H9 (cell line): ENCODE data around the gene GTF3C6. TPM values are rescaled to one million over a fixed set of nuclear protein-coding genes. Genes with fewer than 3 reads are reported as not detected.

ENCODE experiments used
- DNase-seq: peaks from one replicate; pipeline ENCODE4 v3.0.0-alpha.2; 2017
- H2AFZ ChIP-seq: one replicate; pipeline ENCODE4 v1.6.1; 2013; ENCODE audit warnings: mild to moderate bottlenecking, low read length, control low read depth, moderate library complexity
- H2AK5ac ChIP-seq: 2 replicates; pipeline ENCODE4 v1.6.1; 2013; ENCODE audit warnings: low read length, control low read depth, mixed read lengths; ENCODE audit not compliant: insufficient read length
- H2BK120ac ChIP-seq: one replicate; pipeline ENCODE4 v1.6.1; 2013; ENCODE audit warnings: low read depth, mild to moderate bottlenecking, low read length, control low read depth, inconsistent platforms; ENCODE audit not compliant: poor library complexity, severe bottlenecking
- H2BK12ac ChIP-seq: 2 replicates; pipeline ENCODE4 v1.6.1; 2013; ENCODE audit warnings: low read length, control low read depth, mixed read lengths, low read depth; ENCODE audit not compliant: insufficient read length
- H2BK15ac ChIP-seq: 2 replicates; pipeline ENCODE4 v1.6.1; 2013; ENCODE audit warnings: low read depth, low read length, control low read depth
- H2BK20ac ChIP-seq: one replicate; pipeline ENCODE4 v1.6.1; 2013; ENCODE audit warnings: low read depth, mild to moderate bottlenecking, low read length, control low read depth, inconsistent platforms; ENCODE audit not compliant: poor library complexity, severe bottlenecking
- H2BK5ac ChIP-seq: 2 replicates; pipeline ENCODE4 v1.6.1; 2013; ENCODE audit warnings: low read length, control low read depth, mixed read lengths; ENCODE audit not compliant: insufficient read length
- H3K14ac ChIP-seq: 2 replicates; pipeline ENCODE4 v1.6.1; 2013; ENCODE audit warnings: low read length, control low read depth; ENCODE audit not compliant: insufficient read depth
- H3K18ac ChIP-seq: 2 replicates; pipeline ENCODE4 v1.6.1; 2013; ENCODE audit warnings: low read depth, mild to moderate bottlenecking, mixed read lengths, low read length, control low read depth; ENCODE audit not compliant: insufficient read length
- H3K23ac ChIP-seq: 2 replicates; pipeline ENCODE4 v1.6.1; 2013; ENCODE audit warnings: low read length, control low read depth, mixed read lengths, low read depth; ENCODE audit not compliant: insufficient read length
- H3K23me2 ChIP-seq: 2 replicates; pipeline ENCODE4 v1.6.1; 2013; ENCODE audit warnings: low read depth, mild to moderate bottlenecking, mixed read lengths, low read length, control low read depth; ENCODE audit not compliant: insufficient read length, poor library complexity, severe bottlenecking
- H3K27ac ChIP-seq: 2 replicates; pipeline ENCODE4 v1.5.1; 2013; ENCODE audit warnings: low read length, control low read depth, mixed read lengths, low read depth; ENCODE audit not compliant: insufficient read length
- H3K27me3 ChIP-seq: 2 replicates; pipeline ENCODE4 v1.6.1; 2013; ENCODE audit warnings: low read length, control low read depth, inconsistent platforms; ENCODE audit not compliant: insufficient read depth
- H3K4ac ChIP-seq: 2 replicates; pipeline ENCODE4 v1.6.1; 2013; ENCODE audit warnings: low read depth, mild to moderate bottlenecking, control low read depth, inconsistent platforms, low read length, moderate library complexity
- H3K4me1 ChIP-seq: 2 replicates; pipeline ENCODE4 v1.6.1; 2013; ENCODE audit warnings: low read length, control low read depth, inconsistent platforms; ENCODE audit not compliant: insufficient read depth
- H3K4me2 ChIP-seq: 2 replicates; pipeline ENCODE4 v1.6.1; 2013; ENCODE audit warnings: low read length, control low read depth, mixed read lengths; ENCODE audit not compliant: insufficient read length, insufficient read depth
- H3K56ac ChIP-seq: 2 replicates; pipeline ENCODE4 v1.6.1; 2013; ENCODE audit warnings: low read depth, mild to moderate bottlenecking, mixed read lengths, low read length, control low read depth; ENCODE audit not compliant: insufficient read length
- H3K79me1 ChIP-seq: 2 replicates; pipeline ENCODE4 v1.6.1; 2013; ENCODE audit warnings: low read depth, mild to moderate bottlenecking, moderate library complexity, low read length, control low read depth, inconsistent platforms; ENCODE audit not compliant: insufficient read depth, poor library complexity, severe bottlenecking
- H3K79me2 ChIP-seq: 2 replicates; pipeline ENCODE4 v1.6.1; 2013; ENCODE audit warnings: low read length, control low read depth, inconsistent platforms; ENCODE audit not compliant: insufficient read depth
- H3K9ac ChIP-seq: 2 replicates; pipeline ENCODE4 v1.6.1; 2013; ENCODE audit warnings: low read length, control low read depth, mixed read lengths; ENCODE audit not compliant: insufficient read length; ENCODE audit errors: extremely low read depth
- H3K9me3 ChIP-seq: one replicate; pipeline ENCODE4 v1.6.1; 2013; ENCODE audit warnings: low read depth, low read length, inconsistent platforms; ENCODE audit not compliant: control insufficient read depth
- H3T11ph ChIP-seq: one replicate; pipeline ENCODE4 v1.6.1; 2013; ENCODE audit warnings: mild to moderate bottlenecking, low read length, control low read depth, inconsistent platforms
- H4K20me1 ChIP-seq: one replicate; pipeline ENCODE4 v1.6.1; 2013; ENCODE audit not compliant: control insufficient read depth, insufficient read length, insufficient read depth
- H4K5ac ChIP-seq: 2 replicates; pipeline ENCODE4 v1.6.1; 2013; ENCODE audit warnings: low read depth, mild to moderate bottlenecking, mixed read lengths, low read length, control low read depth; ENCODE audit not compliant: insufficient read length
- H4K8ac ChIP-seq: replicated peaks from 2 replicates; pipeline ENCODE4 v1.6.1; 2013; ENCODE audit warnings: low read length, control low read depth, mixed read lengths, low read depth; ENCODE audit not compliant: insufficient read length
- H4K91ac ChIP-seq: 2 replicates; pipeline ENCODE4 v1.6.1; 2013; ENCODE audit warnings: low read depth, mild to moderate bottlenecking, moderate library complexity, mixed read lengths, low read length, control low read depth; ENCODE audit not compliant: insufficient read length
- H3K27ac Mint-ChIP-seq, 3 experiments: 2 replicates in 2 of 3; 3 replicates in 1 of 3; pipeline ENCODE4 v1.8.0; 2020 to 2021; ENCODE audit warnings: mixed read lengths in 3 of 3, mild to moderate bottlenecking in 1 of 3, moderate library complexity in 1 of 3
- H3K27me3 Mint-ChIP-seq: 2 replicates; pipeline ENCODE4 v1.8.0; 2021; ENCODE audit warnings: low read depth, mild to moderate bottlenecking, moderate library complexity, mixed read lengths
- H3K36me3 Mint-ChIP-seq, 3 experiments: 2 replicates in 2 of 3; 3 replicates in 1 of 3; pipeline ENCODE4 v1.8.0; 2020 to 2021; ENCODE audit warnings: low read depth in 3 of 3, mixed read lengths in 3 of 3; ENCODE audit not compliant: insufficient read depth in 1 of 3
- H3K4me1 Mint-ChIP-seq, 2 experiments: 2 replicates each; pipeline ENCODE4 v1.8.0; 2020; ENCODE audit warnings: mixed read lengths in 2 of 2
- H3K4me3 Mint-ChIP-seq, 2 experiments: 2 replicates in 1 of 2; 3 replicates in 1 of 2; pipeline ENCODE4 v1.8.0; 2020 to 2021; ENCODE audit warnings: mild to moderate bottlenecking in 2 of 2, mixed read lengths in 2 of 2, moderate library complexity in 1 of 2
- H3K9me3 Mint-ChIP-seq, 2 experiments: 2 replicates in 1 of 2; 3 replicates in 1 of 2; pipeline ENCODE4 v1.8.0; 2020; ENCODE audit warnings: mild to moderate bottlenecking in 2 of 2, mixed read lengths in 2 of 2, moderate library complexity in 1 of 2
- total RNA-seq: library from RNA; stranded (reverse); gene quantifications from 2 replicates; pipeline ENCODE4 v1.2.1, GENCODE V29; 2021
- TF ChIP-seq, protein P1 (sequence below): fragments of 200-600 bp; sonication (generic); conservative IDR thresholded peaks from 3 replicates; pipeline ENCODE4 v1.8.0; 2021; ENCODE audit warnings: antibody characterized with exemption, mild to moderate bottlenecking

The GTF3C6 gene
- total RNA-seq, 1 experiment from 2014 or later, result 106 TPM

DNA sequence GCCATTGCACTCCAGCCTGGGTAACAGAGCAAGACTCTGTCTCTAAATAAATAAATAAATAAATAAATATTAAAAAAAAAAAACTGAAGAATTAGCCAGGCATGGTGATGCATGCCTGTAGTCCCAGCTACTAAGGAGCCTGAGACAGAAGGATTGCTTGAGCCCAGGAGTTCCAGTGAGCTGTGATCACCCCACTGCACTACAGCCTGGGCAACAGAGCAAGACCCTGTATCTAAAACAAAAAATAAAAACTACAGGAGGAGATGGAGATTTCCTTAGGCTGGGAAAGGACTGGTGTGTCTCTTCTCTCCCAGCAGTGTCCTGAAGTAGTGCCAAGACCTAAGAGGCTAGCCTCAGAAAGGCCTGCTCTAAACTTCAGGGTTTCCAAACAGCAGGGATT, 8.1 kb upstream of the GTF3C6 start:
- no peak overlapping the region for H2BK15ac ChIP-seq
- no peak overlapping the region for H3K23ac ChIP-seq
- H4K8ac ChIP-seq, result no peak overlapping the region
- H3K79me1 ChIP-seq, result no peaks in the 10 kb centered on the region
- H3K18ac ChIP-seq, result no peak overlapping the region
- H2BK5ac ChIP-seq, result no peak overlapping the region
- no peak overlapping the region for H4K5ac ChIP-seq
- Mint-ChIP-seq H3K4me1 (no peaks in the 10 kb centered on the region), H3K4me3 (no peak overlapping the region), H3K36me3 (no peaks in the 10 kb centered on the region; a peak in 1 of 7 replicates), H3K27ac (no peak overlapping the region), H3K9me3 (no peaks in the 10 kb centered on the region), H3K27me3 (no peaks in the 10 kb centered on the region)
- H2AFZ ChIP-seq, result no peak overlapping the region
- H2BK120ac ChIP-seq, result no peak overlapping the region
- no peak overlapping the region for H2AK5ac ChIP-seq
- no peak overlapping the region for H3K4me2 ChIP-seq
- no peak overlapping the region for H2BK12ac ChIP-seq
- H4K20me1 ChIP-seq, result no peaks in the 10 kb centered on the region
- no peak overlapping the region for H3K9ac ChIP-seq
- no peak overlapping the region for H3K4ac ChIP-seq
- H3K23me2 ChIP-seq, result no peaks in the 10 kb centered on the region
- no peak overlapping the region for H3K56ac ChIP-seq
- H3K14ac ChIP-seq, result no peak overlapping the region
- no peak for DNase-seq
- no peaks in the 10 kb centered on the region for H3K4me1 ChIP-seq
- H3K27me3 ChIP-seq, result no peaks in the 10 kb centered on the region
- H3T11ph ChIP-seq, result no peak overlapping the region
- H4K91ac ChIP-seq, result no peak overlapping the region
- no peaks in the 10 kb centered on the region for H3K9me3 ChIP-seq
- TF ChIP-seq, protein P1, sequence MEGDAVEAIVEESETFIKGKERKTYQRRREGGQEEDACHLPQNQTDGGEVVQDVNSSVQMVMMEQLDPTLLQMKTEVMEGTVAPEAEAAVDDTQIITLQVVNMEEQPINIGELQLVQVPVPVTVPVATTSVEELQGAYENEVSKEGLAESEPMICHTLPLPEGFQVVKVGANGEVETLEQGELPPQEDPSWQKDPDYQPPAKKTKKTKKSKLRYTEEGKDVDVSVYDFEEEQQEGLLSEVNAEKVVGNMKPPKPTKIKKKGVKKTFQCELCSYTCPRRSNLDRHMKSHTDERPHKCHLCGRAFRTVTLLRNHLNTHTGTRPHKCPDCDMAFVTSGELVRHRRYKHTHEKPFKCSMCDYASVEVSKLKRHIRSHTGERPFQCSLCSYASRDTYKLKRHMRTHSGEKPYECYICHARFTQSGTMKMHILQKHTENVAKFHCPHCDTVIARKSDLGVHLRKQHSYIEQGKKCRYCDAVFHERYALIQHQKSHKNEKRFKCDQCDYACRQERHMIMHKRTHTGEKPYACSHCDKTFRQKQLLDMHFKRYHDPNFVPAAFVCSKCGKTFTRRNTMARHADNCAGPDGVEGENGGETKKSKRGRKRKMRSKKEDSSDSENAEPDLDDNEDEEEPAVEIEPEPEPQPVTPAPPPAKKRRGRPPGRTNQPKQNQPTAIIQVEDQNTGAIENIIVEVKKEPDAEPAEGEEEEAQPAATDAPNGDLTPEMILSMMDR, result no peak
- H3K79me2 ChIP-seq, result no peaks in the 10 kb centered on the region
- no peak overlapping the region for H2BK20ac ChIP-seq
- H3K27ac ChIP-seq, result no peak overlapping the region
